Vagina (tissue), 2 donors: ENCODE results near the gene BAHCC1. TPM values are rescaled to one million over a fixed set of nuclear protein-coding genes. Genes with fewer than 3 reads are reported as not detected.
A peak's percentile ranks its signal among the peaks of the same experiment; 100 is the strongest.

ENCODE experiments used
- DNase-seq, 2 donors: peaks; one replicate each; pipeline ENCODE4 v3.0.0-alpha.2; 2017; ENCODE audit errors: extremely low spot score in 2 of 2
- H3K27ac ChIP-seq: fragments of 200-600 bp; sonication (generic); one replicate; pipeline ENCODE4 v1.5.1; 2019
- H3K27me3 ChIP-seq: fragments of 200-600 bp; sonication (generic); one replicate; pipeline ENCODE4 v1.5.1; 2019
- H3K36me3 ChIP-seq, 2 donors: fragments of 200-600 bp; sonication (generic); one replicate each; pipeline ENCODE4 v1.5.1; 2017 to 2019
- H3K4me1 ChIP-seq: fragments of 200-600 bp; sonication (generic); one replicate; pipeline ENCODE4 v1.5.1; 2019
- H3K4me3 ChIP-seq, 2 donors: fragments of 200-600 bp; sonication (generic); 1 replicate in 1 of 2; 2 replicates in 1 of 2; pipeline ENCODE4 v1.5.1; 2016 to 2019
- H3K9me3 ChIP-seq: fragments of 200-600 bp; sonication (generic); one replicate; pipeline ENCODE4 v1.5.1; 2019
- CTCF ChIP-seq, 3 experiments: fragments of 450-650 bp in 2 of 3; fragments of 200-600 bp in 1 of 3; sonication (generic) in 1 of 3; IDR thresholded peaks; one replicate each; pipeline ENCODE4 v1.5.1; 2017 to 2019; ENCODE audit warnings: antibody characterized with exemption in 3 of 3, mild to moderate bottlenecking in 2 of 3, moderate library complexity in 2 of 3
- POLR2A ChIP-seq, 2 donors: fragments of 450-650 bp; IDR thresholded peaks; one replicate each; pipeline ENCODE4 v1.6.1; 2017; ENCODE audit warnings: antibody characterized with exemption in 2 of 2, mild to moderate bottlenecking in 2 of 2, moderate library complexity in 2 of 2
- POLR2AphosphoS5 ChIP-seq, 2 donors: sonication (generic); formaldehyde crosslinking; IDR thresholded peaks; one replicate each; pipeline ENCODE4 v1.9.0; 2017; ENCODE audit warnings: antibody characterized with exemption in 2 of 2, mild to moderate bottlenecking in 2 of 2, low read depth in 1 of 2; ENCODE audit not compliant: insufficient read depth in 1 of 2
- intact Hi-C: fragments of 100-400 bp; cut with DNase I; formaldehyde crosslinking; loops from one replicate; pipeline ENCODE4 v1.15.1; 2023
- total RNA-seq: library from RNA; depleted of rRNA; stranded (reverse); fragments of >200 nt; gene quantifications from one replicate; pipeline ENCODE4 v1.2.3, GENCODE V29; 2016

BAHCC1 gene
- total RNA-seq, 1 donor from 2014 or later = 9.1 TPM

- Histone ChIP-seq H3K27me3 (no peaks in the 10 kb centered on the region), H3K4me1 (peaks cover 56% of the 10 kb centered on the region), H3K4me3 (no peak overlapping the region), H3K36me3 (no peaks in the 10 kb centered on the region), H3K9me3 (no peaks in the 10 kb centered on the region), H3K27ac (no peak overlapping the region)
- no peak for DNase-seq
- intact Hi-C loops = no loop called here
- no peak for TF ChIP-seq POLR2AphosphoS5 (IDR thresholded peaks at IDR 0.05; ENCODE audit: insufficient read depth in 1 of 2, low read depth in 1 of 2)
- TF ChIP-seq CTCF (IDR thresholded peaks at IDR 0.05) = no peak
- TF ChIP-seq POLR2A (IDR thresholded peaks at IDR 0.05) = no peak
Measured at GRCh38 chr17:81415681-81416080, 20.4 kb downstream of the BAHCC1 start.

GRCh38 chr17:81416612-81417011 is 21.4 kb downstream of the BAHCC1 start:
- intact Hi-C loops = no loop called here
- H3K4me1 ChIP-seq = peaks cover 64% of the 10 kb centered on the region

GRCh38 chr17:81417049-81417878 is 22.0 kb downstream of the BAHCC1 start:
- DNase-seq = no peak
- intact Hi-C loops = no loop called here
- H3K27me3 ChIP-seq = no peaks in the 10 kb centered on the region
- H3K36me3 ChIP-seq = no peaks in the 10 kb centered on the region
- no peak overlapping the region for H3K4me3 ChIP-seq
- TF ChIP-seq CTCF (IDR thresholded peaks at IDR 0.05) (no peak), POLR2A (IDR thresholded peaks at IDR 0.05) (no peak), POLR2AphosphoS5 (IDR thresholded peaks at IDR 0.05; ENCODE audit: insufficient read depth in 1 of 2, low read depth in 1 of 2) (peak in 1 of 2 donors; percentile 82)
- H3K27ac ChIP-seq = peak overlapping the region; percentile 79
- peaks cover 64% of the 10 kb centered on the region for H3K4me1 ChIP-seq
- no peaks in the 10 kb centered on the region for H3K9me3 ChIP-seq

More at GRCh38 chr17:81416612-81417011, 21.4 kb downstream of the BAHCC1 start:
- no peaks in the 10 kb centered on the region for H3K9me3 ChIP-seq
- peak overlapping the region; percentile 79 for H3K27ac ChIP-seq
- no peaks in the 10 kb centered on the region for H3K27me3 ChIP-seq
- no peak for TF ChIP-seq POLR2AphosphoS5 (IDR thresholded peaks at IDR 0.05; ENCODE audit: insufficient read depth in 1 of 2, low read depth in 1 of 2)
- no peak for TF ChIP-seq CTCF (IDR thresholded peaks at IDR 0.05)
- no peak for TF ChIP-seq POLR2A (IDR thresholded peaks at IDR 0.05)
- H3K36me3 ChIP-seq = no peaks in the 10 kb centered on the region
- DNase-seq = no peak
- H3K4me3 ChIP-seq = no peak overlapping the region

GRCh38 chr17:81417879-81418709 is 22.8 kb downstream of the BAHCC1 start:
- intact Hi-C loops = no loop called here
- no peak for DNase-seq
- peak in 1 of 2 donors; percentile 17 for TF ChIP-seq POLR2AphosphoS5 (IDR thresholded peaks at IDR 0.05; ENCODE audit: insufficient read depth in 1 of 2, low read depth in 1 of 2)
- TF ChIP-seq POLR2A (IDR thresholded peaks at IDR 0.05) = no peak

GRCh38 chr17:81418710-81419318 is 23.6 kb downstream of the BAHCC1 start:
- intact Hi-C loops = no loop called here
- peak overlapping the region; percentile 8 to 26 for H3K4me3 ChIP-seq
- TF ChIP-seq POLR2A (IDR thresholded peaks at IDR 0.05) (no peak), CTCF (IDR thresholded peaks at IDR 0.05) (no peak), POLR2AphosphoS5 (IDR thresholded peaks at IDR 0.05; ENCODE audit: insufficient read depth in 1 of 2, low read depth in 1 of 2) (no peak)

More at GRCh38 chr17:81417879-81418709, 22.8 kb downstream of the BAHCC1 start:
- H3K36me3 ChIP-seq = no peaks in the 10 kb centered on the region
- H3K27ac ChIP-seq = peak overlapping the region; percentile 79
- no peaks in the 10 kb centered on the region for H3K9me3 ChIP-seq
- H3K4me1 ChIP-seq = peaks cover 64% of the 10 kb centered on the region
- no peak overlapping the region for H3K4me3 ChIP-seq
- no peaks in the 10 kb centered on the region for H3K27me3 ChIP-seq

More at GRCh38 chr17:81418710-81419318, 23.6 kb downstream of the BAHCC1 start:
- DNase-seq = no peak
- Histone ChIP-seq H3K4me1 (peaks cover 69% of the 10 kb centered on the region), H3K27me3 (no peaks in the 10 kb centered on the region), H3K9me3 (no peaks in the 10 kb centered on the region), H3K27ac (peak overlapping the region; percentile 79), H3K36me3 (no peaks in the 10 kb centered on the region)
